GM21423 (cell line): Measurements from ENCODE around the gene DCAF8.

Experiments used
- ATAC-seq: cut with Tn5 transposase; IDR thresholded peaks from one replicate; pipeline ENCODE4 v1.9.1; 2021; ENCODE audit warnings: mild to moderate bottlenecking, moderate library complexity; ENCODE audit not compliant: unreplicated experiment

The DCAF8 gene

GRCh38 chr1:160264795-160265307 lies 2.5 kb upstream of the DCAF8 start:
- ATAC-seq = no peak

DNA sequence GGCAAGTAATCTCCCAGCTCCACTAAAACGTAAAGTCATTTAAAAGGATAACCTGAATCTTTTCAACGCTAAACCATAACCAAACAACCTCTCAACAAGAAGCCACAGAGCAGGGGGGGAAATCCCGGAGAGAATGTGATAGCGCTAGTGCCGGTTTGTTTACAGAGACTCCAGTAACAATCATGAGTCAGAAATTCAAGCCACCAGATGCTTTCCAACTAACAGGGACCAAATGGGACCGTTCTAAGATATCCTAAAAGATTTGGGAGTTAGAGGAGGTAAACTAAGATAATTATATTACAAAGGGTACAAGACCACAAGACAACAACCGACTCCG lies 825 bp downstream of the DCAF8 start:
- ATAC-seq = peak; percentile 25

DNA sequence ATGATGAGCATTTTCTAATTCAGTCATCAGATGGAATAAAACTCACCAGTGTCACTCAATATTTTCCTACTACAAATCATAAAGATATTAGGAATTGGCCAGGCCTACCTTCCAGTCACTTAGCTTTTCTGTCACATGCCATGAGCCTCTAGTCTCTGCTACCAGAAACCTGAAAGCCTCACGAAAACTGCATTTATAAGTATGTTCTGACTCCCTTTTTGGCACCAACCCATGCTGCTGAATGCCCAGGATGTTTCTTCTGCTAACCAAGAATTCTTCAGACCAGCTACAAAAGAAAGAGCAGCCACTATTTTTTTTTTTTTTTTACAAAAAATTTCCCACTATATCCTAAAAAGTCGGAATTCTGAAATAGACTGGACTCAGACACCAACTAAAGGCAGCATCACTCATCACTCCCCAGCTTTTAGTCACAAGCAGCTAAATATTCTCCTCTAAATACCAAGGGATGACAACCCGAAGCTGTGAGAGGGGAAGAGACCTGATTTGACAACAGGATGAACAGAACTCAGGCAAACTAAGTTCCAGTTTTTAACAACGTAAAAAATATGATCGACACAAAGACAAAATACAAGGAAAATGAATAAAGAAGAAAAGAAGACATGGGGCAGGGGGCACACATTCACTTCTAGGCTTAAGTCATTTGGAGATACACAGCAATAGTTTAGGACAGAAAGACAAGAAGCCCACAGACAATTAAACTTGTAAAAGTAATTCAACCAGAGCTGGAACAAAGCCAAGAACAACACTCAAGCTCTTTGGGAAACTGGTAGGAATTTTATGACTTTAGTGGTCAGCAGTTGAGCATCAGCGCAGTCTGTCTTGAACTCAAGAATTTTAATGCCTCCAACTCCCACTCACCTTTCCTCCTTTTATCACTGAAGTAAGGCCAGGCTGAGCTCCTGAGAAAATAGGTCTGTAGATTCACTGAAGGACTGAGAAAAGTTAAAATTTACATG lies 1.7 kb downstream of the DCAF8 start:
- ATAC-seq = no peak

DNA sequence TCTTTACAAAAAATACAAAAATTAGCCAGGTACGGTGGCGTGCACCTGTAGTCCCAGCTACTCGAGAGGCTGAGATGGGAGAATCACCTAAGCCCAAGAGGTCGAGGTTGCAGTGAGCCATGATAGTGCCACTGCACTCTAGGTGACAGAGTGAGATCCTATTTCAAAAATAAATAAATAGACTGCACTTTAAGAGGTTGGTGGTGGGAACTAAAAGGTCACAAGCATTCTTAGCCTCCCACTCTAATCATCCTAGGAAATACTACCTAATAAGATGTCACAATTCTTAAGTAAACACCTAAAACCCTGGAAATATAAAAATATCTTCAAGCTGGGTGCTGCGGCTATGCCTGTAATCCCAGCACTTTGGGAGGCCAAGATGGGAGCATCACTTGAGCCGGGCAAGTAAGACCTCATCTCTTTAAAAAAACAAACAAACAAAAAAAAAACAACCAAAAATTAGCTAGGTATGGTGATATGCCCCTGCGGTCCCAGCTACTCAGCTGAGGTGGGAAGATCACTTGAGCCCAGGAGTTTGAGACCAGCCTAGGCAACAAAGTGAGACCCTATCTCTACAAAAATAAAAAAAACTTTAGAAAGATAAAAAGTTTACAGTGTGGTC lies 4.1 kb downstream of the DCAF8 start:
- ATAC-seq = no peak

GRCh38 chr1:160257411-160258015 lies 4.8 kb downstream of the DCAF8 start:
- no peak for ATAC-seq

DNA sequence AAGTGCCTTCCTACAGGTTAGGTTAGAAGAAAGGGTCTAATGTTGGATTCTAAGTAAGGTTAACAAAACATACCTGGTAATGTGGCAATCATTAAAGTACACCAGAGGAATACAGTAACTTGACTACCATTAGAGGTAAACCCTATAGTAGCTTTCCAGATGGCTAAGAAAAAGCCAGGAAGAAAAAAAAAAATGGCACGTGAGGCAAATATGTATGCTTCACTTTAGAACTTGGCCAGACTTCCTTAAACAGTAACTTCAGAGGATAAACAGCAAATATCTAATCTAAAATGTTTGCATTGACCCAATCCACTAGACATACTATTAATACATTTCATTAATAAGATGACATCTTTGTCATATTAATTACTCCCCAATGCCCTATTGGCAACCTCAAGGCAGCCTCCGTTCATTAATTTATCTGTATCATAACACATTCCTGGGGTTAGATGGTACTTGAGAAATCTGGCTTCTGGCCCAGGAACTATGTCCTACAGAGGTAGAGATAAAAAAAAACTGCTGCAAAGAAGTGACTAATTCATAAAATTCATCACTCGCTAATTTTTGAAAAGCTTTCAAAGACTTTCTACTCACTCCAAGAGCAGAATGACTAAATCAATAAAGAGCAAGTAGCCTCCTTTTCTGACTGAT lies 5.8 kb downstream of the DCAF8 start:
- no peak for ATAC-seq

- ATAC-seq = no peak
These were observed 6.5 kb downstream of the DCAF8 start for GRCh38 chr1:160255781-160256300.

DNA sequence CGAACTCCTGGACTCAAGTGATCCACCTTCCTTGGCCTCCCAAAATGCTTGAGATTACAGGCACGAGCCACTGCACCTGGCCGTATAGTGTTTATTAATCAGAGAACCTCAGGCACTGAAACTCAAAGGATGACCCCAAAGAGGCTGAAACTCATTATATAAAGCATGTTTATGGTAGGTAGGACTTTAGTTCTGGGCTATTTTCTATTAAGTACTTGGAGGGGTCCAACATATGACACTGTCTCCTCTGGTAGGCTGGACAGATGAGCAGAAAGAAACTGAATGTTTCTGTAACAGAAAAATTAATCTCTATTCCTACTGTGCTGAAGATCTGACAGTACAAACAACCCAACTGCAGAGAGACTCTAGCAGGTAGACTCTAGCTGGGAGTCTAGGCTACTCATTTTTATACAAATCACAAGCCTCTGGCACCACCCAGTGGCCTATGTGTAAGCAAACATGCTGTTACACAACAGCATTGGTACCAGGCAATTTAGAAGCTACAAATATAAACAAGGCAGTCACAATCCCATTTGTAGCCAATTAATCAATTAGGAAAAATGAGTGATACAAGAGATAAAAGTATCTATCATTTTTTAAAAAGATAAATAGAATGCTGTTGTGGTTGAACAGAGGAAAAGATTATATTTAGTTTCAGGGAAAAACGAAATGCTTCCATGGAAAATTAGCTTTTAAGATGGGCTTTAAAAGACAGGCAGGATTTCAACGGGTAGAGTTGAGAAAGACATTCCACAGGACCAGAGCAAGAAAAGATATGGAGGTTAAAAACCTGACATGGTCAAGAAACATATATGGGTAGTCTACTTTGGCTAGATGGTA lies 10.4 kb downstream of the DCAF8 start:
- ATAC-seq = no peak

DNA sequence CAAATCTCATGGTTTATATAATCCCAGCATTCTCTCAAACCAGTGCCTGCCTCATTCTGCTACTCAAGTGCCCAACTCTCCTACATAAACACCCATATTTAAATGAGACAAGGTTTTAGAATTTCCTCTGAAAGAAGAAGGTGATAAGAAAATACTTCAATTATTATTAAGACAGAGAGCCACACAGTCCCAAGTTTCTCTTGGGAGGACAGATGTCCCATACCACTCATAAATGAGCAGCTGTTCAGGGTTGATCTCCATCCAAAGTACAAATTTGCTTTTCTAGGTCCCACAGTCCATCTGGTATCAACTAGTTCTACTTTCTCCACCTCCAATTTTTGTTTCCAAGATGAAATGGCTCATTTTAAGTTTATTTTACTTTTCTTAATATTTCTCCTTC lies 11.3 kb downstream of the DCAF8 start:
- no peak for ATAC-seq

- no peak for ATAC-seq
These were observed 15.3 kb downstream of the DCAF8 start for GRCh38 chr1:160247053-160247452.

- ATAC-seq = no peak
These were observed 16.9 kb downstream of the DCAF8 start for GRCh38 chr1:160245434-160245833.

GRCh38 chr1:160244209-160244608 lies 18.1 kb downstream of the DCAF8 start:
- no peak for ATAC-seq

DNA sequence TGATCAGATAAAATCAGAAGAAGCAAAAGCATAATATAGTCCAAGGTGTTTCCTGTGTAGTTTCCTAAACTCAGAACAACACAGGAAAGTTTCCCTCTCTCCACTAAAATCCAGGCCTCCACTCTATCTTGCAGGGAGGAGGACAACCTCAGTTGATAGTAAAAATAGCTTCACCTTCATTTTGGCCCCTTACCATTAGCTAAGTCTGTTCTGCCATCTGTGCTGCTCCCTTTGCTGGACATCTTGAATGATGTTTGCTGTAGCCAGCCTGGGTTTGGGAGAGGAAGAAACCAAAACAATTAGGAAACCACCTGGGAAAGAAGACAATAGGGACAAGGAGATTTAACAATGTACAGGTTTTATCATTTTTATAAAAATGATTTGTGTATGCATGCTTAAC lies 18.6 kb downstream of the DCAF8 start:
- no peak for ATAC-seq

GRCh38 chr1:160239582-160240299 lies 22.6 kb downstream of the DCAF8 start:
- no peak for ATAC-seq

DNA sequence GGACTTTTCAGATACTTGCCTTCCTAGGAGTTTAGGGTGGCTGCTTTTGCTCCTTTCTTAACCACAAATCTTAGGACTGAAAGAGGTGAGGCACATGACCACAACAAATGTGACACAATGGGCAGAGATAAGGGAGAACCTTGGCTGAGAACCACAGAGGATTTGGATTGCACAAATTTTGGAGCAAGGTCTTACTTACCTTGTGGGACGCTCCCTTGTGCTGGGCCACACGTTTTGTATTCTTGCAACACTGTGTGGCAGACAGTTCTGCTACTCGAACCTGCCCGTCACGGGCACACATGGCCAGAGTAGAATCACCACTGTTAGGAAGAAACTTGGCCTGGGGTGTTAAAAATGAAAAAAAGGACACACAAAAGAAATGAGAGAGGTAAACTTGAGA lies 23.9 kb downstream of the DCAF8 start:
- no peak for ATAC-seq

- no peak for ATAC-seq
These were observed 24.8 kb downstream of the DCAF8 start for GRCh38 chr1:160237558-160237957.

GRCh38 chr1:160236806-160237205 lies 25.5 kb downstream of the DCAF8 start:
- no peak for ATAC-seq

- ATAC-seq = no peak
These were observed 29.4 kb downstream of the DCAF8 start for GRCh38 chr1:160232911-160233310.

DNA sequence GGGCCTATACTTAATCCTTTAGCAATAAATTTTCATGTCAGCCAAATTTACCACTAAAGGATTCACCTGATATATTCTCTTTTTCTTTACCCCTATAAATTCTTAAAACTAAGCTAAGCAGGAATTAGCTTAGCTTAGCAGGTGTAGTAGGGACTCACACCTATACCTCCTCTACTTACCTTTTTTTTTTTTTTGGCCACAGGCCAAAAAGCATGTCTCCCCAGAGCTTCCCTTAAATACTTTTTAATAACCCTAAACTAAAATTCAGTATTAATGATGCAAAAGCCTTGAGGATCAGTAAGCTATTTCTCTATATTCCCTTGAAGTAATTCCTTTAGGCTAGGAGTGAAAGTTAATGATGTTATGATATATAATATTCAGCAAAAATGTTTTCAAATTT lies 33.9 kb downstream of the DCAF8 start:
- no peak for ATAC-seq
